Activated CD8-positive, alpha-beta memory T cell treated with anti-CD3 and anti-CD28 coated beads, Interleukin-2, amount 50 U/mL, for 48 hours (primary cell): ENCODE measurements around the gene NRDE2.

Experiments
- DNase-seq: peaks from one replicate; pipeline ENCODE4 v3.0.0-alpha.2; 2020

The NRDE2 gene, protein sequence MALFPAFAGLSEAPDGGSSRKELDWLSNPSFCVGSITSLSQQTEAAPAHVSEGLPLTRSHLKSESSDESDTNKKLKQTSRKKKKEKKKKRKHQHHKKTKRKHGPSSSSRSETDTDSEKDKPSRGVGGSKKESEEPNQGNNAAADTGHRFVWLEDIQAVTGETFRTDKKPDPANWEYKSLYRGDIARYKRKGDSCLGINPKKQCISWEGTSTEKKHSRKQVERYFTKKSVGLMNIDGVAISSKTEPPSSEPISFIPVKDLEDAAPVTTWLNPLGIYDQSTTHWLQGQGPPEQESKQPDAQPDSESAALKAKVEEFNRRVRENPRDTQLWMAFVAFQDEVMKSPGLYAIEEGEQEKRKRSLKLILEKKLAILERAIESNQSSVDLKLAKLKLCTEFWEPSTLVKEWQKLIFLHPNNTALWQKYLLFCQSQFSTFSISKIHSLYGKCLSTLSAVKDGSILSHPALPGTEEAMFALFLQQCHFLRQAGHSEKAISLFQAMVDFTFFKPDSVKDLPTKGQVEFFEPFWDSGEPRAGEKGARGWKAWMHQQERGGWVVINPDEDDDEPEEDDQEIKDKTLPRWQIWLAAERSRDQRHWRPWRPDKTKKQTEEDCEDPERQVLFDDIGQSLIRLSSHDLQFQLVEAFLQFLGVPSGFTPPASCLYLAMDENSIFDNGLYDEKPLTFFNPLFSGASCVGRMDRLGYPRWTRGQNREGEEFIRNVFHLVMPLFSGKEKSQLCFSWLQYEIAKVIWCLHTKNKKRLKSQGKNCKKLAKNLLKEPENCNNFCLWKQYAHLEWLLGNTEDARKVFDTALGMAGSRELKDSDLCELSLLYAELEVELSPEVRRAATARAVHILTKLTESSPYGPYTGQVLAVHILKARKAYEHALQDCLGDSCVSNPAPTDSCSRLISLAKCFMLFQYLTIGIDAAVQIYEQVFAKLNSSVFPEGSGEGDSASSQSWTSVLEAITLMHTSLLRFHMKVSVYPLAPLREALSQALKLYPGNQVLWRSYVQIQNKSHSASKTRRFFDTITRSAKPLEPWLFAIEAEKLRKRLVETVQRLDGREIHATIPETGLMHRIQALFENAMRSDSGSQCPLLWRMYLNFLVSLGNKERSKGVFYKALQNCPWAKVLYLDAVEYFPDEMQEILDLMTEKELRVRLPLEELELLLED

DNA sequence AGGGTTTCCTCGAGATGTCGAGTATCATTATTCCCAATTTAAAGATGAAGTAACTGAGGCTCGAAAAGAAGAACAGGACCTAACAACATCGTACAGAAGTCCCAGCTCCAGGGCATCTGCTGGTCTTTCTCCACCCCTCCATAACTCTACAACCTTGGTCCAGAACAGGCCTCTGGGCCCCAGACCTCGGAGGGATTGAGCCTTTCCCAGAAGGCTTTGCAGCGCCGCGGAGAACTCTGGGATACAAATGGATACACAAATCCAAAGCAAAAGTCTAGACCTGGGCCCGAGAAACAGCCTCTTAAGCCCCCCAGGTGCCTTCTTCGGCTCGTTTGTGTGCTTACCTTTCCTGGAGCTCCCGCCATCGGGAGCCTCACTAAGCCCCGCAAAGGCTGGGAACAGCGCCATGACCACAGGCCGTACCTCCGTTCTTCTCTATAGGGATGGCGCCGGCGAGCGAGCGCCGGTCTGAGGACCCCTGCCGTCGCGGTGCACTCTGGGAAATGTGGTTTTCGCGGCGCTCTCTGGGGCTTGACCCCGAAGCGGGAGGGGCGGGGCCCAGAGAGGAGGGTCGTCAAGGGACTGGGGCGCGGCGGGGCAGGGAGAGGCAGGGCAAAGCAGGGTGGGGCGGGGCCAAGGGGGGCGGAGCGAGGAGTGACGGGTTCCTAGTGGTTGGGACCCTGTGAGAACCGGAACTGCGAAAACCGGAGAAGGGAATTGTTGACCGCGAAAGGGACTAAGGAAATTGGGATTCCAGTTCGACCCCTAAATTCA, at the start of gene NRDE2:
Gene NRDE2, minus strand, starts transcription at position 445 of the 774 bp plus-strand sequence. Its CDS starts 37 bp downstream, at position 408.
- peak; percentile 98 for DNase-seq

DNA sequence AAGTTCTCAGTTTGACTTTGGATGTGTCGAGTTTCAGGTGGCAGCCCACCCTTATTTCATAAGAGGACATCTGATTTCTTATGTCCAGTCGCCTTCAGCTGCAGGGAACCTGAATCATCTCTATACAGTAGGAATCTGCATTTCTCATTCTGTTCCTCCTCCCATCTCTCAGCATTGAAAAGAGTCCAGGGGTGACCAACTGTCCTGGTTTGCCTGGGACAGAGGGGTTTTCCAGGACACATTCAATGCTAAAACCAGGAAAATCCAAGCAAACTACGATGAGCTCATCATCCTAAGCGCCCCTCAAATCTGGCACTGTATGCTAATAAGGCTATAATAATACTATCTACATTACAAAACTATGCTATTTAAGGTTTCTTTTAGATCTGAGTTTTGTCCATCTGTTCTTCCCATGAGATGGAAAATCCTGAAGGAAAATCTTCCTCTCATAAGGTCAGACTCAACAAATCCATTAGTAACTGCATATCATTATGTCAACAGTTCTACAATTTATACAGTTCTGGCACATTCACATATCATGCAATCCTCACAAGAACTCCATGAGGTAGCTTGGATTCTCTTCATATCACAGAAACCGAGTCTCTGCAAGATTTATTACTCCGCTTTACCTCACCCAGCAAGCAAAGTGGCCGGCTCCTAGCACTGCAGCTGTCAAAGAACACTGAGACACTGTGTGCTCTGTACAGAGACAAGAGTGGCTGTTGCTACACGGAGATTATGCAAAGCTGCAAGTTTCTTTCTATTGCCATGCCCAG, 49.5 kb upstream of the NRDE2 start:
- no peak for DNase-seq

DNA sequence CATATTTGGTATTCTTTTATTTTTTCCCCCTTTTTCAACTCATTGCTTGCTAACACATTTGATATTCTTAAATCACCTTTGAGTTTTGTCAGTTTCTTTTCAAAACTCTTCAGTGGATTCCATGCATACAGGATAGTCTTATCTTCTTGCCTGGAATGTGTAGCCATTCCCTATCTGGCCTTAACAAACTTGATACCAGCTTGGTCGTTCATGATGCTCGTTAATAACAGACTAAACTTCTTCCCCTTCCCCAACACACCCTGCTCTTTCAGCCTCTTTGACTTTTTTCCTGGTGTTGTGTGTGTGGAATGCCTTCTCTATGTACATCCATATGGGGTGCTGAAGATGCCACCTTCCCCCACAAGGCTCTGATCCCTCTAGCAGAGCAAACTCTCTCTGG, 47.4 kb upstream of the NRDE2 start:
- no peak for DNase-seq

DNA sequence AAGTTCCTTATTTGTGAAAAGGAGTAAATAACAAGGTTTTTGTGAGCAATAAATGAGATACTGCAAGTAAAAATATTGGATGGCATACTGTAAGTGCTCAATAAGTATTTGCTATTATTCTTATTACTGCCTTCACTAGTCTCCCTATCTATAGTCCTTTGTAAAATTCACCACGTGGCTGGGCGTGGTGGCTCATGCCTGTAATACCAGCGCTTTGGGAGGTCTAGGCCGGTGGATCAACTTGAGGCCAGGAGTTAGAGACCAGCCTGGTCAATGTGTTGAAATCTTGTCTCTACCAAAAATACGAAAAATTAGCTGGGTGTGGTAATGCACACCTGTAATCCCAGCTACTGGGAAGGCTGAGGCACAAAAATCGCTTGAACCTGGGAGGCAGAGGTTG, 46.5 kb upstream of the NRDE2 start:
- no peak for DNase-seq

DNA sequence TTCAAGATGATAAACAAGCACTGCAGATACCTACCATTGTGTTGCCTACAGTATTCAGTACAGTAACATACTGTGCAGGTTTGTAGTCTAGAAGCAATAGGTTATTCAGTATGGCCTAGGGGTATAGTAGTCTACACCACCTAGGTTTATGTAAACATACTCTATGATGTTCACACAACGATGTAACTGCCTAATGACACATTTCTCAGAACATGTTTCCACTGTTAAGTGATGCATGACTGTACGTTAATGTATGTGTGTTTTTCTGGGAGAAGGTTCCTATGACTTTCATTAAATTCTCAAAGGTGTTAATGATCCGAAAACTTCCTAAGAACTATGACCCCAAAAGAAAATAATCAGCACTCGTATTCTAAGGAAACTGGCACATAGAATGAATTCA, 44.2 kb upstream of the NRDE2 start:
- DNase-seq: no peak

DNA sequence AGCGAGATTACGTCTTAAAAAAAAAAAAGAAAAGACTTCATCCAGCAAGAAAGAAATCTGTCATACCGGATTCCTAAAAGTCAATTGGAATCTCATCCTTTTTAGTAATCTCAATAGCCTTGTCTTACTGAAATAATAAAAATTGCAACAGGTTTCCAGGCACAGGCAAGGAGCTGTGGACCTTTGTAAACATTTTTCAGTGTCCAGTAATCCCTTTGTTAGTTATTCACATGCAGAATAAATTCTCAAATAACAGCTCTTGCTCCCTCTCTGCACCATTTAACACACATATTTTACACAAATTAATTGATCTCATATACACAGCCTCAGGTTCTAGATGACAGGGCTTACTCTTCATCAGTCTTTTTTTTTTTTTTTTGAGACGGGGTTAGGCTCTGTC, 43.1 kb upstream of the NRDE2 start:
- no peak for DNase-seq

DNA sequence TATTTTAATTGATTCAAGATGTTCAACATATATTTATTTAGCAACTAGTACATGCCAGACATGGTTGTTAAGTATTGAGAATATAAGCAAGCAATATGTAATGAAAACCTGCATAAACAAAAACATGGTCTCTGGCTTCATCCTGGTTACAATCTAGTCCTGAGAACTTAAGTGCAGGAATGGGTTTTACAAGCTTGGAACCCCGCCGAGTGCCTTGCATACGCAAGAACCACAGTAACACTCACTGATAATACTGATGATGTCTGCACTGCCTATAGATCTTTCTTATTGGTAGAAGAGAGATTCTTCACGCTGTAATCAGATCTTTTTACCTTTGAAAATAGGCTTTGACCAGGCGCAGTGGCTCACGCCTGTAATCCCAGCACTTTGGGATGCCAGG, 42.1 kb upstream of the NRDE2 start:
- DNase-seq: no peak

DNA sequence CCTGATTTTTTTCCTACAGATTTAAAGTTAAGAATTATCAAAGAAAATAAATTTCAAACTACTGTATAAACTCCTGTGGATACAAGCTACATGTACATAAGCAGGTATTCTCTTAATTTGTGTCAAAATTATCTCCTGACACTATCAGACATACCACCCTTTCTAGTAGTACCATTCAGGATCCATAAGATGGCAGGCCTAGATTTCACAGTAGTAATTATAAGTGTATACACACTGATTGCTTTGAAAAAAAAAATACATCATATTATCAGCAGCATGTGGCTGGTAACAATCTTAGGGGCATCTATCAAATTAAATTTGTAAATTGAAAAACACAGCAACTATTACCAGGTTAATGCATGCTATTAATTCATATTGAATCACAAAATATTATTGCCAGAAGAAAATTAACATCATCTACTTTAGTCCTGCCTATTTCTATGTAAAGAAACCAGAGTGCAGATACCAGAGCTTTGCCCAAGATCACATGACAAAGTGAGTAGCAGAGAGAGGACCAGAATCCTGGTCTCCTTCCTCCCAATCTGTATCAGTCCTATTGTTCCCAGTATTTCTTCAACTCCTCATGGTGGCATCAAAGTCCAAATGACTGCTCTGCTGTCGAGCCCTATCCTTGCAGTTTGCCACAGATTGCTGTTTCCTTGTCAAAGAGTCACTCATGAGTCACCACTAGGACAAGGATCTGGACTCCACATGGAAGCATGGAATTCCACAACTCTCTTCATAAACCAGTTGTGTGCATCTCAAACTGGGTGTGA, 37.4 kb upstream of the NRDE2 start:
- DNase-seq: no peak

DNA sequence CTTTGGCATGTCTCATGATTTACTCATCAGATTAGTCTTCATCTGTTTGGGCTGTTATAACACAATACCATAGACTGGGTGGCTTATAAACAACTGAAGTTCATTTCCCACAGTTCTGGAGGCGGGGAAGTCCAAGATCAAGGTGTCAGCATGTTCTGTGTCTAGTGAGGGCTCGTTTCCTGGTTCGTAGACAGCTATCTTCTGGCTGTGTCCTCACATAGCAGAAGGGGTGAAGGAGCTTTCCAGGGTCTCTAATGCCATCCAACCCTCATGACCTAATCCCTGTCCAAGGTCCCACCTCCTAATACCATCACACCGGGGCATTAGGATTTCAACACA, 30.8 kb upstream of the NRDE2 start:
- no peak for DNase-seq

DNA sequence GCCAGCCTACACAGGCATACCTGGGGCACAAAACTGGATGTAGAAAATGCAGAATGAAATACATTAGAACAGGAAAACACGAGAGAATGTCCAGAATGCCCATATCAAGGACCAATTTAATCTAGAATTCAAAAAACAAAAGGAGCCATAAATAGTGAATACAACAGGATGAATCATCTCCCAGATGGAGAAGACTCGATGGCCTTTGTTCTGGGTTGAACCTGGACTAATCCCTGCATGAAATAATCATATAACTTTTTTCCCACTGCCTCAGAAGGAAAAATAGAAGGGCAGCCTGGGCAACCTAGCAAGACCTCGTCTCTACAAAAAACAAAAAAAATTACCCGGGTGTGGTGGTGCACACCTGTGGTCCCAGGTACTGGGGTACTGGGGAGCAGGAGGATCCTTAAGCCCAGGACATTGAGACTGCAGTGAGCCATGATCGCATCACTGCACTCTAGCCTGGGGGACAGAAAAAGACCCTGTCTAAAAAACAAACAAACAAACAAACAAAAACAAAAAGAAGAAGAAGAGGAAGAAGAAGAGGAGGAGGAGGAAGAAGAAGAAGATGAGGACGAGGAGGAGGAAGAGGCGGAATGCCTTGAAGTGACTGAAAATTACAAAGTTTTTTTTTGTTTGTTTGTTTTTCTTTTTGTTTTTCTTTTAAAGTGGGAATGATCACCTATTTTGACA, 30.3 kb upstream of the NRDE2 start:
- no peak for DNase-seq

DNA sequence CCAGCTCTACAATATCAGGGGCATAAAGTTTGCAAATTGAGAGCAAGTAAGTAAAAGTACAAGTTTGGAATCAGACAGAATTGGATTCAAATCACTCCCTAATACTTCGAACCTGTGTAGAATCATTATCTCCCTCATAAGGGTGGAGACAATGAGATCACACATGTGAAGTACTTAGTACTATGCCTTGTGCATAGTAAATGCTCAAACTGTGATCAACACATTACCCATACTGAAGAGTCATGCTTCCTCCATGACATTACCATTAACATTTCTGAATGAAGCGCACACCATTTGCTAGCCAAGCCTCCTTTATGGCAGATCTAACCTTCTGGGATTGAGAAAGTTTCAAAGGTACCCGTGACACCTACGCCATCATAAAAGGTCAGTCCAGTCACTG, 26.6 kb upstream of the NRDE2 start:
- DNase-seq: no peak

DNA sequence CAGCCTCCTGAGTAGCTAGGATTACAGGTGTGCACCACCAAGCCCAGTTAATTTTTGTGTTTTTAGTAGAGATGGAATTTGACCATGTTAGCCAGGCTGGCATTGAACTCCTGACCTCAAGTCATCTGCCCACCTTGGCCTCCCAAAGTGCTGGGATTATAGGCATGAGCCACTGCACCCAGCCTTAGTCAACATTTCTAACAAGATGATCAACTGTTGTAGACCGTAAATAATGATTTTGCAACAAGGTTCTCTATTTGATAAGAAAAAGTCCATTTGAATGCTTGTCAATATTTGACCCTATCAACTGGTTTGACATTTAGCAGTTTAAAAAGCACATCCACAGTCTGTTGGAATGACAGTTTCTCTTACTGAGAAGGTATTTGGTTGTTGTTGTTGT, 25.2 kb upstream of the NRDE2 start:
- no peak for DNase-seq

DNA sequence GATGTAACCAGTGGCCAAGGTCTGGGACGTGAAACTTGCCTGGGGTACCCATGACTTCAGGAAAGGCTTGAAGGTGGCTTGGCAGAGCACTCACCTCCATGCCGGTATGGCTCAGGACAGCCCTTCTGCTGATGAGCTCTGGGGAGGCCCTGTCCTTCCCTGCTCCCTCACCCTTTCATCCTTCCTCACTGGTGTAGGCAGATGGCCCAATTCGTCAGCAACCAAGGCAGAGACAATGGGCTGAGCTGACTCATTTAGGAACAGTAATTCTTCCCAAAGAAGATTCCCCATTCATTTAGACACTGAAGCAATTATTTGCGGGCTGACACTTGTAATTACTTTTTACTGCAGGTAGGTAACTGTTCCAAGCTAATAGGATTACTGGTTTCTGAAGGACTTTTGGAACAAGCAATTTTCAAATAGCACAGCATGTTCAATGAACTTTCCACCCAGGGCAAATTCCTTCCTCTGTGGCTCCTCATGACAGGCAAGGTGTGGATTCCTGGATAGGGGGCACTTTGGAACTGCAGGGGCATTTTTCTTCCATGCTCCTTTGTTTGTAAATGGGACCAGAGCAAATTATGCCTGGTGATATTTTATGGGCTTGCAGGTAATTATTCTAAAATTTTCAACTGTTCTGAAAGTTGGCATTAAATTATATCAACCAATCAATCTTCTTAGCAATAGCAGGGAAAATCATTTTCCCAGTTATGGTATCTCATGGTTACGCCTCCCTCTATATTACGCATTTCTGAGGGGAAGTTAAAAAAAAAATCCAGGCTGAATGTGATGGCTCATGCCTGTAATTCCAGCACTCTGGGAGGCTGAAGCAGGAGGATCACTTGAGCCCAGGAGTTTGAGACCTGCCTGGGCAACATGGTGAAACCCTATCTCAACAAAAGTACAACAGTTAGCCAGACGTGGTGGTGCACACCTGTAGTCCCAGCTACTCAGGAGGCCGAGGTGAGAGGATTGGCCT, 24.1 kb upstream of the NRDE2 start:
- DNase-seq: no peak

DNA sequence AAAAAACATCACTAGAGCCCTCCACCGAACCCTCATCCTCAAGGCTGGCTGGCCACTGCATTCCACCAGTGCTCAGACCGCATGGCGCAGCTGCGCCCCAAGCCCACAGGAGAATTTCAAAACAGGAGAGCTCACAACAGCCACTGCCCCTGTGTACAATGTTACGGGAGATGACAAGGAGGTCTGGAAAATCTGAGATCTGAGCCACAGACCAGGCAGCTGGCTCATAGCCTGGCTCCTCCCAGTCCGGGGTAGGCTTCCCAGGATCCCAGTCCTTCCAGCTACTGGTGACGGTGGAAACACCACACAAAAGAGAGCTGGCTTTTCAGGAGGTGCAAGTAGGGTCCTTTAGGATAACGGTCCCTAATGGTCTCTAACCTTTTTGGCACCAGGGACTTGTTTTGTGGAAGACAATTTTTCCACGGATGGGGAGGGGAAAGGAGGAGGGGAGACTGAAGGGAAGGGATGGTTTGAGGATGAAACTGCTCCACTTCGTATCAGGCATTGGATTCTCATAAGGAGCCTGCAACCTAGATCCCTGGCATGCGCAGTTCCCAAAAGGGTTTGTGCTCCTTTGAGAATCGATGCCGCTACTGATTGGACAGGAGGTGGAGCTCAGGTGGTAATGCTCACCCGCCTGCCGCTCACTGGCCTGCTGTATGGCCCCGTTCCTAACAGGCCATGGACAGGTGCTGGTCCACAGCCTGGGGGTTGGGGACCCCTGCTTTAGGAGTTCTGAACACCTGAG, 23.0 kb upstream of the NRDE2 start:
- DNase-seq: no peak

DNA sequence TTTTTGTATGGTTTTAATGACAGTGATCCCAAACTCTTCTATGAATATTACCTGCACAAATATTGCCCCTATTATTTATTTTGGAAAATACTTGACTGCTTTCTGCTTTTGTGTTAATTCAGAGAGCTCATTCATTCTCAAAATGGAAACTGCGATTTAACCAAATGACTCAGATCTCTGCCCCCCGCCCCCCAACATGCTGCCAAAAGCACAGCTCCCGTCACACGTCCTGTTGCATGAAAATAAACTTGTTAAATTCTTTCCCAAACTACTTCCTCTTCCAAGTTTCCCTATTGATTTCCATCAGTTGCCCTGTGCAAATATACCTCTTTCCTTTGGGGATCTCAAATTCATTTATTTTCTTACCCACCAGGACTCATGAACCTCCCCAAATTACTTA, 18.0 kb upstream of the NRDE2 start:
- no peak for DNase-seq

DNA sequence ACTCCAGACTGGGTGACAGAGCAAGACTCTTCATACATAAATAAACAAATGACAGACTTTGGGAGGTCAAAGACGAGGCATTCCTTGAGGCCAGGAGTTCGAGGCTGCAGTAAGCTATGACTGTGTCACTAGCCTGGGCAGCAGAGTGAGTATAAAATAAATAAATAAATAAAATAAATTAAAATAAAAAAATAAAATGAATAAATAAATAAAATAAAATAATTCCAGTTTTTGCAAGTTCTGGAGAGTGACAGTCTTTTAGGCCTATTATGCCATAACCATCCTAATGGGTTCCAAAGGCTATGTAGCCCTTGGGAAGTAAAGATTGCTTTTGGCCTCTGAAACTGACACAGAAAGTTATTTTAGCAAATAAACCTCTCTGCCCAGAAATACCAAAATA, 16.5 kb upstream of the NRDE2 start:
- DNase-seq: no peak

DNA sequence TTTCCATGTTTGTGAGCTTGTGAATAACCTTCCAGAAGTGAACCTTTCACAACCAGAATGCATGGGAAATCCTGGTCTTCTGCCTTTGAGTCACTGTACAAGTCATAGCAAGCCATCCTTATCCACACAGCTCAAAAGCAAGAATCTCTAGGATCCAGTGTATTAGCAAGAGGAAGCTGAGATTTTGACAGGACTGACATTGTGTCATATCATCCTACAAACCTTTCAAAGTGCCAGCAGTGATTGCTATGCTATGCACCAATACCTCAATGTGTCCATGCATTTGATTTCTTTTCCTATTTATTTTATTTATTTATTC, 13.5 kb upstream of the NRDE2 start:
- no peak for DNase-seq

DNA sequence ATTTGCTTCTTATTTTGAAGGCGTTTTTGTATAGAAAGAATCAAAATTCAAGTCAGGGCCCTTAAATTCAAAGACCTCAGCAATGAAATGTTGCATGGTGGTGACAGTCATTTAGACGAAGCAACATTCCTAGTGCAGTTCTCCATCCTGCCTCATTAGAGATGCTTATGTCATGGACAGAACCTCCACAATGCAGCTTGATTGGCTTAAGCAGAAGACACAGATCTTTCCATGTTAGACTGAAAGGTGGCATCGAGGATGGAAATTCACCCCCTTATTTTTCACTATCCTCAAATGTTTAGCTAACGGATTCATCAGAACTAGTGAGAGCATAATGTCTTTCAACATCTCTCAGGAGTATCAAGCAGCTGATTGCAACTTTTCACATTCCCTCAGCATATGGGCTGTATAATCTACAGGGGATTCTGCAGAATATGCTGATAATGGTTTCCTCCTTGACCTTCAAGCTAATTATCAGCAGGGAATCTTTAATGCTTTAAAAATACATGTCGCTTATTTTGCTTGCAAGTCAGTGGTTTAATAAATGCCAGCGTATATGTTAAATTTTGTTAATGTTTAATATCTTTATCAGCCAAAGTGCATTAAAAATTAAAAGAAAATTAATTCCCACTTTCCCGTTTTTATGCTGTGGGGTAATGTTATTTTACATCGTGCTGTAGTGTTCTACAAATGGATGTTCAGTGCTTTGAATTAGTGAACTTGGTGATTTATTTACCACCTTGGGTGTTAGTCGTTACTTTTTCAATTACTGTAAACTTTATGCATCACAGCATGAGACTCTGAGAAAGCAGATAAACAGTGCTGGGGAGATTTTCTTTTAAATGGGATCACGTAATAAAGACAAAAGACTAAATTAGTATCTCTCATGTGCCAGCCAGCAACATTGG, 12.8 kb upstream of the NRDE2 start:
- DNase-seq: no peak
